NAMALWA (cell line): Measurements from ENCODE around the gene SPACA7.

Source experiments
- DNase-seq: peaks from one replicate; pipeline ENCODE4 v3.0.0-alpha.2; 2015; ENCODE audit warnings: low spot score

SPACA7 gene

GRCh38 chr13:112376050-112376681, at the start of gene SPACA7:
TSS of gene SPACA7 (plus strand) at chr13:112376355. CDS start at chr13:112376386, 31 bp downstream.
- no peak for DNase-seq

GRCh38 chr13:112326821-112327370, 49.3 kb upstream of the SPACA7 start:
- no peak for DNase-seq

- no peak for DNase-seq
Observed at GRCh38 chr13:112328936-112329335, 47.2 kb upstream of the SPACA7 start.

- no peak for DNase-seq
Observed at GRCh38 chr13:112329376-112329775, 46.8 kb upstream of the SPACA7 start.

GRCh38 chr13:112330066-112330465, 46.1 kb upstream of the SPACA7 start:
- no peak for DNase-seq

GRCh38 chr13:112330479-112331381, 45.4 kb upstream of the SPACA7 start:
- DNase-seq: no peak

- no peak for DNase-seq
Observed at GRCh38 chr13:112331675-112332074, 44.5 kb upstream of the SPACA7 start.

GRCh38 chr13:112332727-112333126, 43.4 kb upstream of the SPACA7 start:
- DNase-seq: no peak

- DNase-seq: no peak
Observed at GRCh38 chr13:112333756-112334543, 42.2 kb upstream of the SPACA7 start.

GRCh38 chr13:112335135-112335534, 41.0 kb upstream of the SPACA7 start:
- no peak for DNase-seq

- DNase-seq: no peak
Observed at GRCh38 chr13:112341446-112341845, 34.7 kb upstream of the SPACA7 start.

GRCh38 chr13:112341976-112342735, 34.0 kb upstream of the SPACA7 start:
- DNase-seq: no peak

- no peak for DNase-seq
Observed at GRCh38 chr13:112342841-112343361, 33.3 kb upstream of the SPACA7 start.

- no peak for DNase-seq
Observed at GRCh38 chr13:112343591-112343990, 32.6 kb upstream of the SPACA7 start.

- no peak for DNase-seq
Observed at GRCh38 chr13:112345826-112346172, 30.4 kb upstream of the SPACA7 start.

- DNase-seq: no peak
Observed at GRCh38 chr13:112346173-112346898, 29.8 kb upstream of the SPACA7 start.

- no peak for DNase-seq
Observed at GRCh38 chr13:112346899-112347229, 29.3 kb upstream of the SPACA7 start.

- DNase-seq: no peak
Observed at GRCh38 chr13:112347986-112348385, 28.2 kb upstream of the SPACA7 start.

- no peak for DNase-seq
Observed at GRCh38 chr13:112348642-112349345, 27.4 kb upstream of the SPACA7 start.

GRCh38 chr13:112349681-112350080, 26.5 kb upstream of the SPACA7 start:
- no peak for DNase-seq
